ENCODE measurements around the gene TMEM150B.

The TMEM150B gene

GRCh38 chr19:55273978-55274707, 51.0 kb downstream of the TMEM150B start:
- DNase-seq = no peak

- no peak for DNase-seq
These were observed 53.0 kb downstream of the TMEM150B start for GRCh38 chr19:55272142-55272541.

GRCh38 chr19:55270172-55270942, 54.8 kb downstream of the TMEM150B start:
- no peak for DNase-seq

GRCh38 chr19:55269299-55269698, 55.8 kb downstream of the TMEM150B start:
- no peak for DNase-seq

- DNase-seq = no peak
These were observed 58.3 kb downstream of the TMEM150B start for GRCh38 chr19:55266840-55267239.

GRCh38 chr19:55266404-55266803, 58.7 kb downstream of the TMEM150B start:
- DNase-seq = no peak

- no peak for DNase-seq
These were observed 59.3 kb downstream of the TMEM150B start for GRCh38 chr19:55265723-55266386.

GRCh38 chr19:55265173-55265572, 60.0 kb downstream of the TMEM150B start:
- DNase-seq = no peak

- DNase-seq = no peak
These were observed 60.6 kb downstream of the TMEM150B start for GRCh38 chr19:55264531-55264930.

Data from right hindlimb (tissue), 1 donor.